GM12801 (cell line): Measurements from ENCODE around the gene EVX2.

Source experiments
- CTCF ChIP-seq: IDR thresholded peaks from one replicate; pipeline ENCODE4 v1.5.1; 2011; ENCODE audit warnings: control low read depth; ENCODE audit not compliant: insufficient read length; ENCODE audit errors: extremely low read depth

Gene EVX2

GRCh38 chr2:176093145-176093897 lies 9.6 kb upstream of the EVX2 start:
- TF ChIP-seq CTCF: no peak

GRCh38 chr2:176092270-176093144 lies 8.7 kb upstream of the EVX2 start, which contains the start of gene HOXD13:
HOXD13 (plus strand) TSS chr2:176092721; CDS start chr2:176092891, 170 bp downstream.
- no peak for TF ChIP-seq CTCF

- no peak for TF ChIP-seq CTCF
Observed at GRCh38 chr2:176091329-176092258, 7.8 kb upstream of the EVX2 start.

- no peak for TF ChIP-seq CTCF
Observed at GRCh38 chr2:176090862-176091261, 7.1 kb upstream of the EVX2 start.

GRCh38 chr2:176089843-176090395 lies 6.2 kb upstream of the EVX2 start:
- TF ChIP-seq CTCF: no peak

GRCh38 chr2:176088937-176089842 lies 5.4 kb upstream of the EVX2 start:
- TF ChIP-seq CTCF: no peak
